Left ventricle myocardium inferior (tissue), 1 donor: ENCODE measurements around the gene P3R3URF. TPM values are rescaled to one million over a fixed set of nuclear protein-coding genes. Genes with fewer than 3 reads are reported as not detected.

ENCODE experiments used
- DNase-seq: peaks from one replicate; pipeline ENCODE4 v3.0.0-alpha.2; 2020
- H3K27ac ChIP-seq: fragments of 200-600 bp; replicated peaks from 2 replicates; pipeline ENCODE4 v1.8.0; 2021
- H3K27me3 ChIP-seq: fragments of 200-600 bp; 2 replicates; pipeline ENCODE4 v1.8.0; 2021; ENCODE audit warnings: low read depth
- H3K36me3 ChIP-seq: fragments of 200-600 bp; 2 replicates; pipeline ENCODE4 v1.8.0; 2021
- H3K4me1 ChIP-seq: fragments of 200-600 bp; 2 replicates; pipeline ENCODE4 v1.8.0; 2021
- H3K4me3 ChIP-seq: fragments of 200-600 bp; 2 replicates; pipeline ENCODE4 v1.8.0; 2021; ENCODE audit warnings: mild to moderate bottlenecking, moderate library complexity
- H3K9me3 ChIP-seq: fragments of 200-600 bp; replicated peaks from 2 replicates; pipeline ENCODE4 v1.8.0; 2021
- intact Hi-C: fragments of 100-400 bp; cut with micrococcal nuclease; formaldehyde crosslinking; loops from one replicate; pipeline ENCODE4 v1.11.0; 2022
- total RNA-seq: library from RNA; stranded (reverse); fragmentation: NEBNext Ultra II Directional; extraction: Animal tissue kit (Norgen Biotek cat#: 25700); gene quantifications from one replicate; pipeline ENCODE4 v1.2.1, GENCODE V29; 2021
- TF ChIP-seq, protein P1 (sequence below): fragments of 200-600 bp; IDR thresholded peaks from 2 replicates; pipeline ENCODE4 v1.8.0; 2021; ENCODE audit warnings: antibody characterized with exemption, mild to moderate bottlenecking, borderline replicate concordance
- donor health status: DM: no; HTN: yes; CAD: no; lungs with severe emphysema.

The P3R3URF gene
- total RNA-seq, 1 donor from 2014 or later: not detected

DNA sequence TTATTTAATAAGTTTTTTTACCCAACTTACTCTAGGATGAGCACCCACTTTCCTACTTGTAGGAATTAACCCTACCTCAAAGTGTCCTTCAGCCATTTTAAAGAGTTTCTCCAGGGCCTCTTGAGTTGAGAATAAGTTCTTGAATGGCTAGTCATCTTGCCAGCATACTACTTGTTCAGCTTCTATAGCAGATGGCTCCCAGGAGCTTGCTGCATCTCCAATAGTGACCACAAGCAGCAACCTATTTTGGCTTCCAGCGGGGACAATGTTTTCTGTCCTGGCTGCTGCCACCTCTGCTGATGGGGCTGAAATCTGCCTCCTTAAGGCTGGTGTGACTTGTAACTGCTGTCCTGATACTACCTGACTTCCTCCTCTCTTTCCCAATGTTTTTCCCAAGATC, 23.1 kb downstream of the P3R3URF start:
- no peaks in the 10 kb centered on the region for H3K36me3 ChIP-seq
- no peaks in the 10 kb centered on the region for H3K4me1 ChIP-seq
- intact Hi-C loops: no loop called here
- no peak overlapping the region for H3K4me3 ChIP-seq
- H3K27me3 ChIP-seq: no peaks in the 10 kb centered on the region
- H3K9me3 ChIP-seq: no peaks in the 10 kb centered on the region
- H3K27ac ChIP-seq: no peak overlapping the region
- DNase-seq: no peak
- TF ChIP-seq, protein P1, sequence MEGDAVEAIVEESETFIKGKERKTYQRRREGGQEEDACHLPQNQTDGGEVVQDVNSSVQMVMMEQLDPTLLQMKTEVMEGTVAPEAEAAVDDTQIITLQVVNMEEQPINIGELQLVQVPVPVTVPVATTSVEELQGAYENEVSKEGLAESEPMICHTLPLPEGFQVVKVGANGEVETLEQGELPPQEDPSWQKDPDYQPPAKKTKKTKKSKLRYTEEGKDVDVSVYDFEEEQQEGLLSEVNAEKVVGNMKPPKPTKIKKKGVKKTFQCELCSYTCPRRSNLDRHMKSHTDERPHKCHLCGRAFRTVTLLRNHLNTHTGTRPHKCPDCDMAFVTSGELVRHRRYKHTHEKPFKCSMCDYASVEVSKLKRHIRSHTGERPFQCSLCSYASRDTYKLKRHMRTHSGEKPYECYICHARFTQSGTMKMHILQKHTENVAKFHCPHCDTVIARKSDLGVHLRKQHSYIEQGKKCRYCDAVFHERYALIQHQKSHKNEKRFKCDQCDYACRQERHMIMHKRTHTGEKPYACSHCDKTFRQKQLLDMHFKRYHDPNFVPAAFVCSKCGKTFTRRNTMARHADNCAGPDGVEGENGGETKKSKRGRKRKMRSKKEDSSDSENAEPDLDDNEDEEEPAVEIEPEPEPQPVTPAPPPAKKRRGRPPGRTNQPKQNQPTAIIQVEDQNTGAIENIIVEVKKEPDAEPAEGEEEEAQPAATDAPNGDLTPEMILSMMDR: no peak

DNA sequence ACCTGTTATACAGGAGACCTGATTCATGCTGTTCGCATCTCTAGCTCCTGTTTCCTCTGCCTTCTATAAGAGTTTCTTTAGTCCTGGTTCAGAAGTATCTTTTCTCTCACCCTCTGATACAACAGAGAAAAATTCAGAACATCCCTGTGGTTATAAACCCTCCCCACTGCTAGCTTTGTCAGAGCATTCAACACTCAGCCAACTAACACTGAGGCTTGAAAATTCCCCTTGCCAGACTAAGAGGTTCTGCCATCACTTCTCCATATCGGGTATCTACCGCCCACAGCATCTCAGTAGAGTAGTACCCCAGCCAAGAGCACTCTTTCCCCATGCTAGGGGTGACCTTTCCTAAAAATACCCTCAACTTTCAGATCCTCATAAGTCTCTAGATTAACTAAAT, 24.3 kb downstream of the P3R3URF start:
- DNase-seq: no peak

DNA sequence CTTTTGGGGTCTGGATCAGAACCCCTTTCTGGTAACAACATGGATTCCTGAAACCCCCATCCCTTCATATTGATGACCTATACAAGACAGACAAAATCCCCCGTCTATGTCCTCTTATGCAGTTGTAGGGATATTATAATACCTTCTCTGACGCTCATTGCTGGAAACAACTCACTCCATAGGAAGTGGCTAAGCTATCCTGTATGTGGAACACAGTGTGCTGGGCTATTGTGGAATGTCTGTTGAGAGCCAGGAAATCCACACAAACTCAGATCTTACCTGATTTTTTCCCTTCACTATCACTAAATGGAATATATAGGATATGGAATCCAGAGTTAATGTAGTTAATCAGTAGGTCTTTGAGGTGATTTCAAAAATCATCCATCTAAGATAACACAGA, 26.2 kb downstream of the P3R3URF start:
- Histone ChIP-seq H3K27ac (peak overlapping the region; percentile 78), H3K4me1 (no peaks in the 10 kb centered on the region), H3K9me3 (no peaks in the 10 kb centered on the region), H3K4me3 (no peak overlapping the region), H3K36me3 (no peaks in the 10 kb centered on the region), H3K27me3 (no peaks in the 10 kb centered on the region)
- TF ChIP-seq, protein P1: no peak
- DNase-seq: no peak
- intact Hi-C loops: no loop called here

More for the DNA sequence above, 24.3 kb downstream of the P3R3URF start:
- Histone ChIP-seq H3K9me3 (no peaks in the 10 kb centered on the region), H3K27ac (no peak overlapping the region), H3K27me3 (no peaks in the 10 kb centered on the region), H3K4me1 (no peaks in the 10 kb centered on the region), H3K4me3 (no peak overlapping the region), H3K36me3 (no peaks in the 10 kb centered on the region)
- TF ChIP-seq, protein P1: no peak
- intact Hi-C loops: no loop called here

DNA sequence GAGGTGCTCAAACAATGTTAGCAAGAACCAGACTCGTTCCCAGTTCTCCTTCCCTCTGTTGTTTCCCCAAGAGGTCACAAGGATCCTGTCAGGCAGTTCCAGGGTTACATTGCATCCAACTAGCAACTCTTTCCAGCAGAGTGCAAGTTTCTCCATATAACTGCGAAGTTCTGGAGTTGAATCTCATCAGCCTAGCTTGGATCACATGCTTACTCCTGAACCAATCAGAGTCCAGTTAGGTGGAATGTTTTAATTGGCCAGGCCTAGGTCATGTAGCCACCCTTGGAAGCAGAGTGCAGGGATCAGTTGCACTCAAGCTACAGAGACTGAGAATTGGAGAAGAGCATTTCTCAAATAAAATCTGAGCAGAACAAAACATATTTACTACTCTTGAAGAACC, 28.0 kb downstream of the P3R3URF start:
- no peak for DNase-seq
- Histone ChIP-seq H3K27ac (no peak overlapping the region), H3K36me3 (no peaks in the 10 kb centered on the region), H3K9me3 (no peaks in the 10 kb centered on the region), H3K27me3 (no peaks in the 10 kb centered on the region), H3K4me3 (no peak overlapping the region), H3K4me1 (no peaks in the 10 kb centered on the region)
- intact Hi-C loops: no loop called here
- TF ChIP-seq, protein P1: no peak

DNA sequence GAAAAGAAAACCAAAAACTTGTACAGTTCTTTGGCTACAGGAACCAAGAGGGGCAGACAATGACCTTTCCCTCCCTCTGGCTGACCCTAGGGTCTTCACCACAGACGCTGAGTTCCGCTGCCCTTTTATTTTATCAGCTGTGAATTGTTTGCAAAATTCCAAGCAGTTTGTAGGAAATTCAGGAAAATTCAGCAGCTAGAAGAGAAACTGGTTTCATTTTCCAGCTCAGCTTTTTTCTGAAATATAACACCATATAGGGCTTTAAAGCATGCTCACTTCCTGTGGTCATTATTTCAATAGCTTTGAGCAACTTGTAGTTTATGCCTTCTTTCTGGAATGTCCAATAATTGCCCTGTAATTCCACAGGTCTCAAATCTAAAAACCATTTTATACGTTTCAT, 38.4 kb downstream of the P3R3URF start:
- no peak overlapping the region for H3K4me3 ChIP-seq
- TF ChIP-seq, protein P1: no peak
- DNase-seq: no peak
- no peaks in the 10 kb centered on the region for H3K36me3 ChIP-seq
- intact Hi-C loops: no loop called here
- H3K27me3 ChIP-seq: no peaks in the 10 kb centered on the region
- peaks cover 47% of the 10 kb centered on the region for H3K4me1 ChIP-seq
- peak overlapping the region; percentile 60 for H3K27ac ChIP-seq
- H3K9me3 ChIP-seq: no peaks in the 10 kb centered on the region

DNA sequence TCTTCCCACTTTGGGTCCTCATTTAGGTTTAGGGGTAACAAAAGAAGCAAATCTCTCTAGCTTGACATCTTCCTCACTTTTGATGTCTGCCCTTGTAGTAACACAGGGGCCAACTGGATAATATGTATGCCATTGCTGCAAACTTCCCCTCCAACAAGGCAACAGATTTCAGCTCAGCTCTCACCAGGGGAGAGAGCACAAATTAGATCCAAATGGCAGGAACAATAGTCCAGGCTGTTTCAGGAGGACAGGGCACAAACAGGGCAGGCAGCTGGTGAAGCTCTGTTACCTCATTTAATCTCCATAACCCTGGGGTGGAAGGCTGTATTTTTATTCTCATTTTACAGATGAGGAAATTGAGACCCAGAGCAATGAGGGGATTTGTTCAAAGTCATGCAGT, 39.6 kb downstream of the P3R3URF start:
- intact Hi-C loops: no loop called here
- no peak for DNase-seq
- Histone ChIP-seq H3K27ac (peak overlapping the region; percentile 97), H3K4me3 (no peak overlapping the region), H3K27me3 (no peaks in the 10 kb centered on the region), H3K9me3 (no peaks in the 10 kb centered on the region), H3K36me3 (no peaks in the 10 kb centered on the region), H3K4me1 (peaks cover 54% of the 10 kb centered on the region)
- TF ChIP-seq, protein P1: no peak
